ENCODE measurements around the gene SHISA8. TPM values are rescaled to one million over a fixed set of nuclear protein-coding genes. Genes with fewer than 3 reads are reported as not detected.

SHISA8 gene
- total RNA-seq, 1 experiment from 2014 or later: 3.2 TPM

DNA sequence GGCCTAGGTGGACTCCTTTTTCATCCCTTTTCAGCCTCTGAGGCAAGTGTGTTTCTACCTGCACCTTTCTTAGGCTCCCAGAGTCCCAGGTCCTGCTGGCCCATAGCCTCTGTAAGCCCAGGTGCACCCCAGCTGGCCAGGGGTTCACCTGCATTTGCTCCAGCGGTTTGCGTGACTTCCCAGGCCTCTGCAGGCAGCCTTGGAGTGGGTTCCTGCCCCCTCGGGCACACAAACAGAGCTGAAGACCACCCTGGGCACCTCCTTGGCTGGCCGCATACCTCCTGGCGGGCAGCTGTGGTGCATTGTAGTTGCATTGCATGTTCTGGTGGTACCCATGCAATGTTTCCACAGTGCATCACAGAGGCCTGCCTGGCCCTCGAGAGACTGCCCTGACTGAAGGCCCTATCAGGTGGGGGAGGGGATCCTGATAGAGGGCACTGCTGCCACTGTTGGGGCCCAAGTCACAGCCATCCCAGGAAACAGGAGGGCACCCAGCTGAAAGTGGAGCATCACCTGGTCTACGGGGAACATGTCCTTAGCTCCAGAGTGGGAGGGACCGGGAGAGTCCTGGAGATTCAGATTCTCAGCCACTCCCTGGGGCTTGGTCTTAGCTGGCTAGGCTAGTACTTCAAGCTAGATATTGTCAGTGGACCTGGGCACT lies 14.1 kb downstream of the SHISA8 start:
- peaks cover 73% of the 10 kb centered on the region for H3K36me3 ChIP-seq (replicated peaks; ENCODE audit: control insufficient read depth, insufficient read depth, low read length)

DNA sequence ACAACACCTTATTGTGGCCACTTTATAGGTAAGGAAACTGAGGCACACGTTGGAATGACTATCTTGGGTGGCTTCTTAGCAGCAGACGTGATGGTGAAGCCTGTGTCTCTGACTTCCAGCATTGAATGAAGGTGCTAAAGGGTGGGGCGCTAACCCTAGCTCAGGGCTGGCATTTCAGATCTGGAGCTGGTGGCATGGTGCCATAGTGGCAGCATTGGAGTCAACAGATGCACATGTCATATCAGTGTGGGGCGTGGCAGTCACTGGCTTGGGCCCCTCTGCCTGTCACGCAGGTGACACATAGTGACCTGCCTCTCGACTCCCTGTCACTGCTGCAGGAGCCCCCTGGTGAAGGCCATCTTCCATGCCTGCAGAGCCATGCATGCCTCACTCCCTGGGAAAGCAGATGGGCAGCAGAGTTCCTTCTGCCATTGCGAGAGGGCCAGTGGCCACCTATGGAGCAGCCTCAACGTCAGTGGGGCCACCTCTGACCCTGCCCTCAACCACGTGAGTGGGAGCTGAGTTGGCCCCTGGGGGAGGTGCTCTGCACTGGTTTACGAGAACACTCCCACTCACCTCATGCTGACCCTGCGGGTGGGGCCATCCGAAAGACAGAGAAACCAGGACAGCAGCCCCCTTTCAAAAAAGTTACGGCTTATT lies 14.8 kb downstream of the SHISA8 start:
- DNase-seq: no peak
- H3K36me3 ChIP-seq (replicated peaks; ENCODE audit: control insufficient read depth, insufficient read depth, low read length): peaks cover 68% of the 10 kb centered on the region
- H3K27me3 ChIP-seq (ENCODE audit: control insufficient read depth, insufficient read depth, low read length): no peaks in the 10 kb centered on the region
- H3K4me3 ChIP-seq (ENCODE audit: insufficient read depth, low read depth, low read length): no peak overlapping the region

More for the DNA sequence above, 14.1 kb downstream of the SHISA8 start:
- DNase-seq: no peak
- H3K4me3 ChIP-seq (ENCODE audit: insufficient read depth, low read depth, low read length): no peak overlapping the region
- no peaks in the 10 kb centered on the region for H3K27me3 ChIP-seq (ENCODE audit: control insufficient read depth, insufficient read depth, low read length)

DNA sequence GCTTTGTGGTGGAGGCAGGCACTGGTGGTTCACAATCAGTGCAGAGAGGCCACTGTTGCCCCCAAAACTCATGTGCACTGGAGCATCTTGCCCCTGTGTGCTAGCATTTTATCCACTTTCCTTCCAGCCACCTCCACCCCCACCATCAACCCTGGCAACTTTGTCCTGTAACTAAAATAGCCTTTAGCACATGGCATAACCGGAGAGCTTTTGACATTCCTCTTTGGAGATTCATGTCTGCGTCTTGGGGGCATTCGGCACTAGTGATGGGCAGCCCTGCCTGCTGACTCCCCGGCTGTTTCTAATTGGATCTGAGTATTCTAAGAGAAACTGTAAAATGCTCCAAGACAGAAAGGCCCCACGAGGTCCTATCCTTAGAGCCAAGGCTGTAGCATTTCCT lies 15.8 kb downstream of the SHISA8 start:
- Histone ChIP-seq H3K36me3 (replicated peaks; ENCODE audit: control insufficient read depth, insufficient read depth, low read length) (peaks cover 67% of the 10 kb centered on the region), H3K4me3 (ENCODE audit: insufficient read depth, low read depth, low read length) (no peak overlapping the region), H3K27me3 (ENCODE audit: control insufficient read depth, insufficient read depth, low read length) (no peaks in the 10 kb centered on the region)
- no peak for DNase-seq

DNA sequence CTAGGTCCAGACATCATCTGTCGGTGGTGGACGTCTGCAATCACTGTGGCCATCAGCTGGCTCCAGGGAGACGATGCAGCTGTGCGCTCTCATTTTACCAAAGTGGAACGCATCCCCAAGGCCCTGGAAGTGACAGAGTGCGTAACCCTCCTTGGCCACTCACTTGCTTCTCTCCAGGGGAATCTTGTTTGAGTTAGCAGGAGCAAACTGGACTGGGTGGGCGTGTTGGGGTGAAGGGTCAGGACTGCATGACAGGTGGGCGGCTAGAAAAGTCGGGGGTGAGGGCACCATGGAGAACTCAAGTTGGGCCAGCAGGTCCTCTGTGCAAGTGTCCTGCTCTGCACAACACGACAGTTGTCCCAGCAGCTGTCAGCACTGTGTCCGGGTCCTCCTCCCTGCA lies 16.2 kb downstream of the SHISA8 start:
- peaks cover 67% of the 10 kb centered on the region for H3K36me3 ChIP-seq (replicated peaks; ENCODE audit: control insufficient read depth, insufficient read depth, low read length)
- DNase-seq: no peak
- H3K4me3 ChIP-seq (ENCODE audit: insufficient read depth, low read depth, low read length): no peak overlapping the region
- H3K27me3 ChIP-seq (ENCODE audit: control insufficient read depth, insufficient read depth, low read length): no peaks in the 10 kb centered on the region

DNA sequence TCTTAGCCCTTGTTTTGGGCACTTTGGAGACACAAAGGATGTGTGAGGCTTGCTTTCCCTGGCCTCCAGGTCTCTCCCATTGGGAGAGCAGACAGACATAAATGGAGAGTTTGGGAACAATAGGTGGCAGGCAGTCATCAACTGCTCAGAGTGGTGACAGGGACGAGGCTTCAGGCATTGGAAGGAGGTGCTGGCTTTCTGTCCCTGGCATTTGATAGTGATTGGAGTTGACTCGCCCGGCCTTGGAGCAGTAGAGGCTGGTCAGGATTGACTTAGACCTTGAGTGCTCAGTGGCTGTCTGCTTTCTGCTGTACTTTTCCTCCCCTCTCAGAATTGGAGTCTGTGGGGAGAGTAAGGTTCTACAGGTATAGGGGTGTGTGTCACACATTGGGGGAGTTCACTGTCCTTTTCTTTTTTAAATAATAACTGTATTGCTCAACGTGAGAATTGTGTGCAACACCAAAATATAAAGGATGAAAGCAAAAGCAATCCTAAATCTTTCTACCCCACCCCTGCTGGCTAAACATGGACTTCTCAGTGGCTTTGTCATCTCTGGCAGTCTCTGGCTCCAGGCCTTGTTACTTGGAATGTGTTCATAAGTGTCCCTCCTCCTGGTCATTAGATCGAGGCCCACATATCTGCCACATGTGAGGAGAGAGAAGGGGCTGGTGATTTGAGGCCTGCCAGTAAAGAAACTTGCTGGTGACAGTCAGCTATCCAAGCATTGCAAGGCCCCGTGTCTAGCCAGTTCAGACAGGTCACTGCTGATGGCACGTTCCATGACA lies 21.1 kb downstream of the SHISA8 start:
- Histone ChIP-seq H3K36me3 (replicated peaks; ENCODE audit: control insufficient read depth, insufficient read depth, low read length) (peaks cover 46% of the 10 kb centered on the region), H3K27me3 (ENCODE audit: control insufficient read depth, insufficient read depth, low read length) (no peaks in the 10 kb centered on the region), H3K4me3 (ENCODE audit: insufficient read depth, low read depth, low read length) (no peak overlapping the region)
- DNase-seq: peak; percentile 30

DNA sequence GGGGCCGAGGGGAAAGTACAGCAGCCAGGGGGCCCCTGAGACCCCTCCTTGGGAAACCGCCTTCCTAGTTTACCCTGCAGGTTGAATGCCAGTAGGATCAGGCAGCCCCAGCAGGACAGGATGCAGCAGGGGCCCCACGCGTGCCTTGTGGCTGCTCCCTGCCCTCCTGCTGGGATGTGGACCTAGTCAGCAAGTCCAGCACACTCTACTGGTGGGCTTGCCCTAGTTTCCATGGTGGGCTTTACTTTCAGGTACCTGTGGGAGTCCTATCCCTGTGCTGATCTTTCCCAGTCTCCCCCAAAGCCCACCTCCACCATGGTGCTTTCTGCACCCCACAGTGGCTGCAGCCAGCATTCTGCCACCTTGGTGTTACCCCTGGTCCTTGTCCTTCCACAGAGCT lies 22.2 kb downstream of the SHISA8 start:
- no peak overlapping the region for H3K4me3 ChIP-seq (ENCODE audit: insufficient read depth, low read depth, low read length)
- H3K36me3 ChIP-seq (replicated peaks; ENCODE audit: control insufficient read depth, insufficient read depth, low read length): peaks cover 46% of the 10 kb centered on the region
- H3K27me3 ChIP-seq (ENCODE audit: control insufficient read depth, insufficient read depth, low read length): no peaks in the 10 kb centered on the region
- DNase-seq: peak; percentile 60

DNA sequence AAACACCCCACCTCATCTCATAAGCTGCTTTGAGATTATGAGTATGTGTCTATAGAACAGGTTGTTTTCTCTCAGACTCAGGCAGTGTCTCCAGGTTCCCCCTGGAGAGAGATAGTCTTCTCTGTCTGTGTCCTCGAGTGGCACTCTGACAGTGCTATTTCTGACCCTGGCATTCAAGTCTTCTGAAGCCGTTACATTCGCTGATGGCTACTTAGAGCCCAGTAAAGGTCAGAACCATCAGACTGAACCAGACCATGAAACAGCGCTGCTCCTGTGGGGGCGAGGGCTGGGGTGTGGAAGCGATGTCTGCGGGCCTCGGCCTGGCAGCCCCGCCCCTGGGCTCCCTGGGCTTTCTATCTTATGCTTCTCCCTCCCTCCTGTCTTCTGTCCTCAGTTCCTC lies 23.5 kb downstream of the SHISA8 start:
- peaks cover 44% of the 10 kb centered on the region for H3K36me3 ChIP-seq (replicated peaks; ENCODE audit: control insufficient read depth, insufficient read depth, low read length)
- no peaks in the 10 kb centered on the region for H3K27me3 ChIP-seq (ENCODE audit: control insufficient read depth, insufficient read depth, low read length)
- H3K4me3 ChIP-seq (ENCODE audit: insufficient read depth, low read depth, low read length): no peak overlapping the region
- peak; percentile 34 for DNase-seq

DNA sequence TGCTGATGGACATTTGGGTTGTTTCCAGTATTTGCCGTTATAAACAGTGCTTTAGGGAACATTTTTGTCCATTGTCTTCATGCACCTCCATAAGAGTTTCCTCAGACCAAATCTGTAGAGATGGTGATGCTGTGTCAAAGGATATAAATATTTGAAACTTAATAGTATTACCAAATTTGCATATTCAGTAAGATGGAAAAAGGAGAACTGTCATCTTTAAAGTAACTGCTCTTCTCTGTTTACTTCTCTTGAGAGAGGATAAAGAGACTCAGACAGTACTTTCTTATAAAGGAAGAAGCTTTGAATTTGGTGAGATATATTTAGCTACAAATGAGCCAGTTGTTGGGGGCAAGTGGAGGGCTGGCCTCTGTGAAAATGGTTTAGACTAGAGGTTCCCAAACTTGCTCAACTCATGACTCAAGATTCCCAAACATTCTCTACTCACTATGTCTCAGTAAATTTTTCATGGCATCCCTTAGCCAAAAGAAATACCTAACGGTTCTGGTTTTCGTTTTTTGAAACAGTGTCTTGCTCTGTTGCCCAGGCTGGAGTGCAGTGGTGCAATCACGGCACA lies 26.2 kb downstream of the SHISA8 start:
- Histone ChIP-seq H3K36me3 (replicated peaks; ENCODE audit: control insufficient read depth, insufficient read depth, low read length) (peaks cover 57% of the 10 kb centered on the region), H3K27me3 (ENCODE audit: control insufficient read depth, insufficient read depth, low read length) (no peaks in the 10 kb centered on the region), H3K4me3 (ENCODE audit: insufficient read depth, low read depth, low read length) (no peak overlapping the region)
- no peak for DNase-seq

DNA sequence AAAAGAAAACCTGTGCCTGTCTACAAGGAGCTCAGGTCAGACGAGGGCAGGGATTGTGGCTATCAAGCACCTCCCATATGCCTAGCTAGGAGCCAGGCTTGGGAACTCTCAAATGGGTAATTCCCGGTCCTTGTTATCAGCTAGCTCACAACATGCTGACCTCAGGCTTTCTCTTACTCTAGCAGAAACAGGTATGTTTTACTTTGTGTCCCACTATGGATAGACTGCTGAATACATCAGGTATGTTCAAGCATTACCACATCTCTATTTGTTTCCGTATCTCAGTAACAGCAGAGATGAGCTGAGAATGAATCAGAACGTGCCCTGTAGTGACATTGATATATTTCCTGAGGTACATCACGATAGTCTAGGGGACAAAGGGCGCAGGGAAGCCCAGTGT lies 29.4 kb downstream of the SHISA8 start:
- no peak for DNase-seq
- Histone ChIP-seq H3K27me3 (ENCODE audit: control insufficient read depth, insufficient read depth, low read length) (no peaks in the 10 kb centered on the region), H3K4me3 (ENCODE audit: insufficient read depth, low read depth, low read length) (no peak overlapping the region), H3K36me3 (replicated peaks; ENCODE audit: control insufficient read depth, insufficient read depth, low read length) (peaks cover 65% of the 10 kb centered on the region)

DNA sequence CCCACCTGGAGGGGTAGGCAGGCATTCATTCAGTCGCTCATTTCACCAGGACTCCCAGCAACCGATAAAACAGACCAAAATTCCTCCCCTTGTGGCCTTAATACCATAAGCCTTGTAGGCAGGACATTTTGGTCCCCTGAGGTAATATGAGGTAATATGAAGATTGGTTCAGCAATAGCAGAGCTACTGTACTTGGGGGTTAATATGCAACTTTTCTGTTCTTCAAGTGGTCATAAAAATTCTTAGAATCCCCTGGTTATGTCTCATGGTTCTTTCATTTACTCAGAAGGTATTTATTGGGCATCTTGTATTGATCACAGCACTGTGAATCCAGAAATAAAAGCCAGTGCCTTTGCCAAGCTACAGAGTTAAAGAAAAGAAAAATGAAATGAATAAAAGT lies 29.8 kb downstream of the SHISA8 start:
- Histone ChIP-seq H3K27me3 (ENCODE audit: control insufficient read depth, insufficient read depth, low read length) (no peaks in the 10 kb centered on the region), H3K36me3 (replicated peaks; ENCODE audit: control insufficient read depth, insufficient read depth, low read length) (peaks cover 62% of the 10 kb centered on the region), H3K4me3 (ENCODE audit: insufficient read depth, low read depth, low read length) (no peak overlapping the region)
- DNase-seq: no peak

DNA sequence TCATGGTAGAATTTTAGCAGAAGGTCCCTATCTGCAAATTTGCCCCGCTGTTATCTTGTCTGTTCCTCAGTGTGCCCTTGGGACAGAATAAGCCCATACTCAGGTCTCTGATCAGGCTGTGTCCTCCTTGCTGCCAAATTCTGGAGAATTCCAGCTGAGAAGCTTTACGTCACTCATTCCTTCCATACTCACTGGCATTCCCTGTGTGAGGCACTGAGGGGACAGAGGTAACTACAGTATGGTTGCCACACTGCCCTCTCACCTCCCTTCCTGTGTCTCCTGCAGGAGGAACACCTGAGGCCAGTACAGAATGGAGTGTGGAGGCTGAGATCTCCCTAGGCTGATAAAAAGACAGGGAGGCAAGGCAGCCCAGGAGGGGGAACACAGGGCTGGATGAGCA lies 31.5 kb downstream of the SHISA8 start:
- H3K27me3 ChIP-seq (ENCODE audit: control insufficient read depth, insufficient read depth, low read length): no peaks in the 10 kb centered on the region
- DNase-seq: no peak
- H3K36me3 ChIP-seq (replicated peaks; ENCODE audit: control insufficient read depth, insufficient read depth, low read length): peaks cover 64% of the 10 kb centered on the region
- H3K4me3 ChIP-seq (ENCODE audit: insufficient read depth, low read depth, low read length): no peak overlapping the region

DNA sequence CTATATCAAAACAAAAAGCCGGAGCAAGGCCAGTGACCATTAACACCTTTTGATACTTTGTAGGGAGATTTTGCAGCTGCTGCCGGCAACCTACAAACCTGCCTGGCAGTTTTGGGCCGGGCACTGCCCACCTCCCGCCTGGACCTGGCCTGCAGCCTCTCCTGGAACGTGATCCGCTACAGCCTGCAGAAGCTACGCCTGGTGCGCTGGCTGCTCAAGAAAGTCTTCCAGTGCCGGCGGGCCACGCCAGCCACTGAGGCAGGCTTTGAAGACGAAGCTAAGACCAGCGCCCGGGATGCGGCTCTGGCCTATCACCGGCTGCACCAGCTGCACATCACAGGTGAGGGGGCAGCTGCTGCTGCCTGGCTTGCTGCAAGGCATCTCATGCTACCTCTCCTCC lies 34.2 kb downstream of the SHISA8 start:
- H3K4me3 ChIP-seq (ENCODE audit: insufficient read depth, low read depth, low read length): no peak overlapping the region
- no peaks in the 10 kb centered on the region for H3K27me3 ChIP-seq (ENCODE audit: control insufficient read depth, insufficient read depth, low read length)
- H3K36me3 ChIP-seq (replicated peaks; ENCODE audit: control insufficient read depth, insufficient read depth, low read length): peaks cover 65% of the 10 kb centered on the region
- DNase-seq: no peak

DNA sequence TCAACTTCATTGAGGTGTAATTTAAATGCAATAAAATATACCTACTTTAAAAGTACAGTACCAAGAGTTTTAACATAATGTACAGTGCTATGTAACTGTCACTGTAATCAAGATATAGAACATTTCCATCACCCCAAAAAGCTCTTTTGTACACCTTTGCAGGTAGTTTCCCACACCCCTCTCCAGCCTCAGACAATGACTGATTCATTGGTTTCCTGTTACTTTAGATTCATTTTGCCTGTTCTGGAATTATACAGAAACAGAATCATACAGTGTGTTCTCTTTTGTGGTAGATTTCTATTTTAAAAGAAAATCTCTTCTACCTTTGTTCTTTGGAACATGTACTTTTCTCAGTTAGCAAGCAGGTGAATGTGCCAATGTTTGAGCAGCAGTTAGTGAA lies 38.2 kb downstream of the SHISA8 start:
- Histone ChIP-seq H3K36me3 (replicated peaks; ENCODE audit: control insufficient read depth, insufficient read depth, low read length) (peaks cover 51% of the 10 kb centered on the region), H3K4me3 (ENCODE audit: insufficient read depth, low read depth, low read length) (no peak overlapping the region), H3K27me3 (ENCODE audit: control insufficient read depth, insufficient read depth, low read length) (no peaks in the 10 kb centered on the region)
- DNase-seq: no peak

DNA sequence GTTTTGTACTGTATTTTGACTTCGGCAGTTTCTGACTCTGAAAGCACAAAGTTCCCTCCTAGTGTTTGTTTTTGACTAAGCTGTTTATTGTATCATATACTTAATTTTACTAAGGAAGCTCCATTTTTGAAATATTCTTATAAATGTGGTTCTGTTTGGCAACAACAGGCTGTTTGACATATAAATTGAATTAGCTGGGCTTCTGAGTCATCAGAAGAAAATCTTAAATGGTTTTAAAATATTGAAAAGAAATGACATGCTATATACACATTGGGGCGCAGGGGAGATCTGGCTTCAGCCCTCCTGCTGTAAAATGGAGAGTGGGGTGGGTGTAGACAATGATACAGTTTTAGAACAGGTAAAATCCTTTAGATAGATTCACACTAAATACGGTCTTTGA lies 38.6 kb downstream of the SHISA8 start:
- Histone ChIP-seq H3K36me3 (replicated peaks; ENCODE audit: control insufficient read depth, insufficient read depth, low read length) (peaks cover 48% of the 10 kb centered on the region), H3K27me3 (ENCODE audit: control insufficient read depth, insufficient read depth, low read length) (no peaks in the 10 kb centered on the region), H3K4me3 (ENCODE audit: insufficient read depth, low read depth, low read length) (no peak overlapping the region)
- DNase-seq: no peak

Measured in H7 (cell line).